Endothelial cell of umbilical vein (primary cell): ENCODE measurements around the gene EPB41L1. TPM values are rescaled to one million over a fixed set of nuclear protein-coding genes. Genes with fewer than 3 reads are reported as not detected.

Experiments
- BruUV-seq: library from RNA; stranded (reverse); fragments of 400-500 nt; replicated peaks from 2 replicates; lab custom pipeline; 2021; lab: Mats Ljungman, UMichigan
- CTCF ChIA-PET: fragments of 300-600, 350-600 bp; sonication (Branson Sonifier 250); formaldehyde crosslinking; loops from one replicate; lab custom pipeline; 2021; ENCODE audit warnings: antibody characterized with exemption, inconsistent platforms; lab: Charles Lee
- POLR2A ChIA-PET: fragments of 300-600, 350-600 bp; sonication (Branson Sonifier 250); formaldehyde crosslinking; loops from one replicate; lab custom pipeline; 2021; ENCODE audit warnings: antibody characterized with exemption, inconsistent platforms; lab: Charles Lee
- DNase-seq: peaks from one replicate; pipeline ENCODE4 v3.0.0-alpha.2; 2011; ENCODE audit warnings: low read depth, low spot score
- FAIRE-seq: peaks from 2 replicates; lab custom pipeline; 2011; peaks lifted over from hg19 to GRCh38; lab: Jason Lieb, UNC
- H2AFZ ChIP-seq: 2 replicates; pipeline ENCODE4 v1.6.0; 2012; ENCODE audit warnings: low read depth, low read length, control low read depth, inconsistent platforms
- H3K27ac ChIP-seq: 2 replicates; pipeline ENCODE4 v1.5.1; 2011; ENCODE audit warnings: low read depth, mild to moderate bottlenecking, control low read depth, low read length, moderate library complexity; ENCODE audit not compliant: insufficient read depth
- H3K27me3 ChIP-seq, 2 experiments: 2 replicates each; pipeline versions ENCODE4 v1.6.0 to v1.6.1; 2011; ENCODE audit warnings: low read length in 2 of 2, mixed read lengths in 1 of 2; ENCODE audit not compliant: control insufficient read depth in 2 of 2, insufficient read depth in 2 of 2
- H3K36me3 ChIP-seq, 2 experiments: 2 replicates in 1 of 2; 3 replicates in 1 of 2; pipeline ENCODE4 v1.5.1; 2011; ENCODE audit warnings: low read length in 2 of 2, mild to moderate bottlenecking in 1 of 2, moderate library complexity in 1 of 2; ENCODE audit not compliant: control insufficient read depth in 2 of 2, insufficient read depth in 2 of 2; ENCODE audit errors: extremely low read depth in 1 of 2
- H3K4me1 ChIP-seq: 3 replicates; pipeline ENCODE4 v1.5.1; 2011; ENCODE audit warnings: mild to moderate bottlenecking, low read length; ENCODE audit not compliant: control insufficient read depth, insufficient read depth; ENCODE audit errors: extremely low read depth
- H3K4me2 ChIP-seq: 2 replicates; pipeline ENCODE4 v1.6.1; 2011; ENCODE audit warnings: low read length, control low read depth, mixed read lengths; ENCODE audit not compliant: insufficient read depth
- H3K4me3 ChIP-seq, 3 experiments: fragments of 200-600 bp in 1 of 3; sonication (generic), shearing (Covaris generic) in 1 of 3; replicated peaks in 1 of 3; 2 replicates each; pipeline ENCODE4 v1.5.1; 2011 to 2016; ENCODE audit warnings: control low read depth in 3 of 3, low read length in 3 of 3, mild to moderate bottlenecking in 2 of 3, inconsistent platforms in 1 of 3, low read depth in 1 of 3, moderate library complexity in 1 of 3; ENCODE audit not compliant: insufficient read depth in 1 of 3
- H3K79me2 ChIP-seq: 2 replicates; pipeline ENCODE4 v1.6.0; 2012; ENCODE audit warnings: low read length, inconsistent platforms; ENCODE audit not compliant: control insufficient read depth, insufficient read depth
- H3K9ac ChIP-seq: replicated peaks from 2 replicates; pipeline ENCODE3; 2011; ENCODE audit warnings: low read length, control low read depth; ENCODE audit not compliant: insufficient read depth; ENCODE audit errors: extremely low read depth
- H3K9me1 ChIP-seq: replicated peaks from 3 replicates; pipeline ENCODE4 v1.6.0; 2011; ENCODE audit warnings: mild to moderate bottlenecking, low read length; ENCODE audit not compliant: control insufficient read depth, insufficient read depth; ENCODE audit errors: extremely low read depth
- H3K9me3 ChIP-seq: replicated peaks from 2 replicates; pipeline ENCODE4 v1.5.1; 2012; ENCODE audit warnings: low read length, inconsistent platforms; ENCODE audit not compliant: control insufficient read depth, insufficient read depth
- H4K20me1 ChIP-seq: replicated peaks from 2 replicates; pipeline ENCODE3; 2011; ENCODE audit warnings: mild to moderate bottlenecking, low read length; ENCODE audit not compliant: control insufficient read depth, insufficient read depth; ENCODE audit errors: extremely low read depth
- EZH2 ChIP-seq: IDR thresholded peaks from 2 replicates; pipeline ENCODE4 v1.6.1; 2012; ENCODE audit warnings: borderline replicate concordance, low read depth, mild to moderate bottlenecking, moderate library complexity, low read length, inconsistent platforms; ENCODE audit not compliant: severe bottlenecking
- FOS ChIP-seq: IDR thresholded peaks from 2 replicates; pipeline ENCODE4 v1.6.1; 2011; ENCODE audit warnings: mild to moderate bottlenecking, low read length, moderate library complexity, borderline replicate concordance; ENCODE audit not compliant: insufficient read depth
- GATA2 ChIP-seq: IDR thresholded peaks from 2 replicates; pipeline ENCODE4 v1.7.0; 2011; ENCODE audit warnings: low read depth, mild to moderate bottlenecking, moderate library complexity, mixed read lengths, low read length; ENCODE audit not compliant: insufficient read length, insufficient read depth
- JUN ChIP-seq: IDR thresholded peaks from 2 replicates; pipeline ENCODE4 v1.6.1; 2011; ENCODE audit warnings: borderline replicate concordance, low read depth; ENCODE audit not compliant: insufficient read length, insufficient read depth
- MYC ChIP-seq: IDR thresholded peaks from one replicate; pipeline ENCODE4 v1.6.1; 2011; ENCODE audit warnings: mild to moderate bottlenecking, low read depth, low read length
- POLR2A ChIP-seq: IDR thresholded peaks from 2 replicates; pipeline ENCODE4 v1.6.1; 2012; ENCODE audit warnings: low read depth, mild to moderate bottlenecking, control low read depth, low read length
- POLR2AphosphoS5 ChIP-seq: IDR thresholded peaks from 2 replicates; pipeline ENCODE4 v1.6.1; 2012; ENCODE audit warnings: low read depth, mild to moderate bottlenecking, control low read depth, low read length, moderate library complexity; ENCODE audit not compliant: insufficient read depth
- dilution Hi-C: fragments of 300-500 bp; cut with MboI; formaldehyde crosslinking; loops from one replicate; pipeline ENCODE4 v1.15.0; 2019; ENCODE audit warnings: low sequenced_read_pairs; ENCODE audit not compliant: extremely low pct_ligation_motif_present
- intact Hi-C: fragments of 100-400 bp; cut with micrococcal nuclease; formaldehyde crosslinking; loops from one replicate; pipeline ENCODE4 v1.10.0; 2022
- polyA plus RNA-seq, 4 experiments: library from polyadenylated mRNA; depleted of rRNA in 3 of 4; stranded (reverse) in 3 of 4; unstranded in 1 of 4; fragments of >200 nt; gene quantifications; 2 replicates each; pipeline versions ENCODE4 v1.2.1 to v1.2.3, GENCODE V29; 2011 to 2012; ENCODE audit warnings: missing spikeins in 1 of 4
- total RNA-seq: library from RNA; stranded (reverse); gene quantifications from 2 replicates; pipeline ENCODE4 v1.2.3, GENCODE V29; 2021
- TF ChIP-seq, protein P1 (sequence below): IDR thresholded peaks from 2 replicates; pipeline ENCODE4 v1.6.1; 2011; ENCODE audit not compliant: insufficient read depth, insufficient read length
- TF ChIP-seq, protein P2 (sequence below), 2 donors: IDR thresholded peaks; 1 replicate in 1 of 2; 2 replicates in 1 of 2; pipeline ENCODE4 v1.5.1; 2011; ENCODE audit warnings: low read length in 2 of 2, mild to moderate bottlenecking in 2 of 2, moderate library complexity in 2 of 2, control low read depth in 1 of 2, inconsistent platforms in 1 of 2, low read depth in 1 of 2; ENCODE audit not compliant: insufficient read depth in 1 of 2; ENCODE audit errors: extremely low read depth in 1 of 2

The EPB41L1 gene
- total and polyA plus RNA-seq, 2 donors (not counting 3 experiments of a cell fraction or from before 2014, with no cell fraction given) = 6.1 to 12.2 TPM

DNA sequence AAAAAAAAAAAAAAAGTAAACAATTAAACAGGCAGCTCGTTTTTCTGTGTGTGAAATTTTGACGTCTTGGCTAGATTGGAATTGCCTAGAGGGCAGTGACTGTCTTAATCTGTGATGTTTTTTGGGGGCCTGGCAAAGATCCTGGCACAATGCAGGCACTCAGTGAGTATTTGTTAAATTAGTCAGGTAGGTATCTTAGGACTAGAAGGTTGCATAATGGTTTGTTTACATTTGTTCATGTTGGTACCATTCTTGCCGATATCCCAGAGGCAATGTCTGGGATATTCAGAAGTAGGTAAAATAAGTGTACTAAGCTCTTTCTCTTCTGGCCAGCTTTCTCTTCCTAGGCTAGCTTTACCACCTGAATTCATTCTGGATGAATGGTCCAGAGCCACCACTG is 84.2 kb downstream of the EPB41L1 start:
- H3K4me2 ChIP-seq = no peak overlapping the region
- no peak overlapping the region for H3K9ac ChIP-seq
- DNase-seq (no peak), FAIRE-seq (no peak)
- H3K36me3 ChIP-seq = peaks cover 0 to 11% of the 10 kb centered on the region in 2 experiments
- no peak overlapping the region for H3K27ac ChIP-seq
- ChIA-PET POLR2A (no interaction called here), CTCF (interaction anchor here (2.1 kb wide), 1 partner anchor 161 kb away, joined by 5 read pairs; no protein-coding TSS in a partner anchor)
- H3K9me3 ChIP-seq = no peaks in the 10 kb centered on the region
- H2AFZ ChIP-seq = no peak overlapping the region
- intact Hi-C loops (no loop called here), dilution Hi-C loops (no loop called here)
- peaks cover 2% of the 10 kb centered on the region for H4K20me1 ChIP-seq
- H3K27me3 ChIP-seq = no peaks in the 10 kb centered on the region
- TF ChIP-seq, protein P1, sequence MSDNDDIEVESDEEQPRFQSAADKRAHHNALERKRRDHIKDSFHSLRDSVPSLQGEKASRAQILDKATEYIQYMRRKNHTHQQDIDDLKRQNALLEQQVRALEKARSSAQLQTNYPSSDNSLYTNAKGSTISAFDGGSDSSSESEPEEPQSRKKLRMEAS = no peak
- TF ChIP-seq FOS = no peak
- no peak for TF ChIP-seq JUN
- TF ChIP-seq EZH2 = no peak
- TF ChIP-seq POLR2AphosphoS5 = no peak
- no peak for TF ChIP-seq GATA2
- no TSS peak for BruUV-seq
- peaks cover 49% of the 10 kb centered on the region for H3K79me2 ChIP-seq
- H3K4me1 ChIP-seq = peaks cover 10% of the 10 kb centered on the region
- no peak overlapping the region for H3K4me3 ChIP-seq
- no peaks in the 10 kb centered on the region for H3K9me1 ChIP-seq

DNA sequence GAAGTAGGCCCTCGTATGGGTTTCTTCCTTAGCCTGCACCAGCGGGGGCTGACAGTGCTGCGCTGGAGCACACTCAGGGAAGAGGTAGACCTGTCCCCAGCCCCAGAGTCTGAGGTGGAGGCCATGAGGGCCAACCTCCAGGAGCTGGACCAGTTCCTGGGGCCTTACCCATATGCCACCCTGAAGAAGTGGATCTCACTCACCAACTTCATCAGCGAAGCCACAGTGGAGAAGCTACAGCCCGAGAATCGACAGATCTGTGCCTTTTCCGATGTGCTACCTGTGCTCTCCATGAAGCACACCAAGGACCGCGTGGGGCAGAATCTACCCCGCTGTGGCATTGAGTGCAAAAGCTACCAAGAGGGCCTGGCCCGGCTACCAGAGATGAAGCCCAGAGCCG is 85.5 kb downstream of the EPB41L1 start:
- Histone ChIP-seq H3K4me2 (no peak overlapping the region), H3K4me3 (no peak overlapping the region), H3K27ac (no peak overlapping the region), H3K9me3 (no peaks in the 10 kb centered on the region), H2AFZ (no peak overlapping the region), H3K27me3 (no peaks in the 10 kb centered on the region), H3K79me2 (peaks cover 49% of the 10 kb centered on the region), H3K4me1 (peaks cover 10% of the 10 kb centered on the region), H3K9me1 (no peaks in the 10 kb centered on the region), H4K20me1 (peaks cover 2% of the 10 kb centered on the region), H3K9ac (no peak overlapping the region), H3K36me3 (peaks cover 9 to 22% of the 10 kb centered on the region in 2 experiments)
- BruUV-seq = no TSS peak
- TF ChIP-seq POLR2AphosphoS5 (no peak), GATA2 (no peak), FOS (no peak), EZH2 (no peak), MYC (no peak), JUN (no peak), POLR2A (no peak)
- TF ChIP-seq, protein P2, sequence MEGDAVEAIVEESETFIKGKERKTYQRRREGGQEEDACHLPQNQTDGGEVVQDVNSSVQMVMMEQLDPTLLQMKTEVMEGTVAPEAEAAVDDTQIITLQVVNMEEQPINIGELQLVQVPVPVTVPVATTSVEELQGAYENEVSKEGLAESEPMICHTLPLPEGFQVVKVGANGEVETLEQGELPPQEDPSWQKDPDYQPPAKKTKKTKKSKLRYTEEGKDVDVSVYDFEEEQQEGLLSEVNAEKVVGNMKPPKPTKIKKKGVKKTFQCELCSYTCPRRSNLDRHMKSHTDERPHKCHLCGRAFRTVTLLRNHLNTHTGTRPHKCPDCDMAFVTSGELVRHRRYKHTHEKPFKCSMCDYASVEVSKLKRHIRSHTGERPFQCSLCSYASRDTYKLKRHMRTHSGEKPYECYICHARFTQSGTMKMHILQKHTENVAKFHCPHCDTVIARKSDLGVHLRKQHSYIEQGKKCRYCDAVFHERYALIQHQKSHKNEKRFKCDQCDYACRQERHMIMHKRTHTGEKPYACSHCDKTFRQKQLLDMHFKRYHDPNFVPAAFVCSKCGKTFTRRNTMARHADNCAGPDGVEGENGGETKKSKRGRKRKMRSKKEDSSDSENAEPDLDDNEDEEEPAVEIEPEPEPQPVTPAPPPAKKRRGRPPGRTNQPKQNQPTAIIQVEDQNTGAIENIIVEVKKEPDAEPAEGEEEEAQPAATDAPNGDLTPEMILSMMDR (IDR thresholded peaks at IDR 0.05; ENCODE audit: extremely low read depth in 1 of 2, insufficient read depth in 1 of 2, low read depth in 1 of 2, low read length in 2 of 2) = no peak
- TF ChIP-seq, protein P1 = no peak
- CTCF ChIA-PET = interaction anchor here (0.7 kb wide), 1 partner anchor 37 kb away, joined by 3 read pairs; no protein-coding TSS in a partner anchor
- FAIRE-seq (no peak), DNase-seq (no peak)
- intact Hi-C loops = no loop called here
- POLR2A ChIA-PET = no interaction called here
- dilution Hi-C loops = no loop called here
